Measurements from ENCODE around the gene PHAF1. TPM values are rescaled to one million over a fixed set of nuclear protein-coding genes. Genes with fewer than 3 reads are reported as not detected.

Gene PHAF1
- total and polyA plus RNA-seq, 2 of the 13 experiments (the other 11 are each of a cell fraction or from before 2014, with no cell fraction given): 48.3 to 174 TPM

DNA sequence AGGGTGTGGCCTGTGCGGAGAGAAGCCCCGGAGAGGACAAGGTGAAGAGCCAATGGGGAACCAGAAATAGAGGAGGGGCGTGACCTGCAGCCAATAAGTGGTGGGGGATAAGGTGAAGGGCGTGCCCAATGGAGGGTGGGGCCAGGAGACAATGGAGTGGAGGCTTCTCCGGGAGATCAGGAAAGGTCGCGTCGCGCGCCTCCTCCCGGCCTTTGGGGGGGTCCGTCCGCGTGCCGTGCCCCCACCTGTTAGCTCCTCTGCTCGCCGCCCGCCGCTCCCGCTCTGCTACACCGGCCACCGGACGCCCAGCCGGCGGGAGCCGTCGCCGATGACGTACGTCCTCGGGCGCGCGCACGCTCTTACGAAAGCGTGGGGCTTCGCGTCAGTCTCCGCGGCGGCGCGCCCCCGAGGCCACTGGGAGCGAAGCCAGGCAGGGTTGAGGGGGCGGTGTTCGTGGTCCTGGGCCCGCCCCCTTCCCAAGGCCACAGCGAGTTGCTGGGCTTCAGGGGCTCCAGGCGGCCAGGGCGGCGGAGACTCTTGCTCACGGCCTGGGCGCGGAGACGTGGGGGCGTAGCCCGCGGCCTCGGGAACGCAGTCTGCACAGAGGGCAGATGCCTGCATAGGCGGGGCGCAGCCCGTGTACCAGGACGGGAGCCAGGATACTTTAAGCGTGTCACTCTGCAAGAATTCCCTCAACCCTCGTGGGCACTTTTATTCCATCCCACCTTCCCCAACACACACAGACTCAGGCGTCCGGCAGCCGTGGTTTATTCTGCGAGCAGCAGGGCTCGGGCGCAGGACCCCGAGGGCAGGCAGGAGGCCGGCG lies 74.1 kb downstream of the PHAF1 start, which contains the start of gene MATCAP1 (continued):
- TF ChIP-seq SOX13 (IDR thresholded peaks at IDR 0.05): peak; percentile 34; the same call in 1 of the 2 replicates
- TF ChIP-seq SOX13 (CRISPR knock-in tag; conservative IDR thresholded peaks at IDR 0.05 in 1 of 2, IDR thresholded peaks at IDR 0.05 in 1 of 2): peak in 1 of 2 experiments; percentile 78; a peak in 2 of 4 replicates
- peak; percentile 45; the same call in 1 of the 2 replicates for TF ChIP-seq SRY (CRISPR knock-in tag; IDR thresholded peaks at IDR 0.05)
- TF ChIP-seq LCORL (IDR thresholded peaks at IDR 0.05): no peak
- TF ChIP-seq LCORL (CRISPR knock-in tag; IDR thresholded peaks at IDR 0.05): peak; percentile 92
- TF ChIP-seq HMGA1 (CRISPR knock-in tag; conservative IDR thresholded peaks at IDR 0.05): no peak
- TF ChIP-seq HHEX (CRISPR knock-in tag; IDR thresholded peaks at IDR 0.05): no peak
- peak; percentile 93 for TF ChIP-seq ZBTB4 (CRISPR knock-in tag; IDR thresholded peaks at IDR 0.05; ENCODE audit: borderline replicate concordance)
- TF ChIP-seq, protein P1, sequence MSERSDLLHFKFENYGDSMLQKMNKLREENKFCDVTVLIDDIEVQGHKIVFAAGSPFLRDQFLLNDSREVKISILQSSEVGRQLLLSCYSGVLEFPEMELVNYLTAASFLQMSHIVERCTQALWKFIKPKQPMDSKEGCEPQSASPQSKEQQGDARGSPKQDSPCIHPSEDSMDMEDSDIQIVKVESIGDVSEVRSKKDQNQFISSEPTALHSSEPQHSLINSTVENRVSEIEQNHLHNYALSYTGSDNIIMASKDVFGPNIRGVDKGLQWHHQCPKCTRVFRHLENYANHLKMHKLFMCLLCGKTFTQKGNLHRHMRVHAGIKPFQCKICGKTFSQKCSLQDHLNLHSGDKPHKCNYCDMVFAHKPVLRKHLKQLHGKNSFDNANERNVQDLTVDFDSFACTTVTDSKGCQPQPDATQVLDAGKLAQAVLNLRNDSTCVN (CRISPR knock-in tag; IDR thresholded peaks at IDR 0.05; ENCODE audit: borderline replicate concordance): peak; percentile 50; the same call in 1 of the 2 replicates
- no peak for TF ChIP-seq ZC3H4 (CRISPR knock-in tag; IDR thresholded peaks at IDR 0.05; ENCODE audit: borderline replicate concordance)
- peak; percentile 50; the same call in 1 of the 2 replicates for TF ChIP-seq ARNTL (CRISPR knock-in tag; IDR thresholded peaks at IDR 0.05)
- TF ChIP-seq DZIP1 (CRISPR knock-in tag; IDR thresholded peaks at IDR 0.05): 0 out of 2 replicates have a peak, but pooled peaks have one; percentile 61
- TF ChIP-seq ZNF17 (CRISPR knock-in tag; IDR thresholded peaks at IDR 0.05): no peak
- TF ChIP-seq ATF4 (CRISPR knock-in tag; IDR thresholded peaks at IDR 0.05): no peak
- TF ChIP-seq ZNF138 (CRISPR knock-in tag; IDR thresholded peaks at IDR 0.05; ENCODE audit: low read depth): peak; percentile 73; the same call in 1 of the 2 replicates
- TF ChIP-seq, protein P2, sequence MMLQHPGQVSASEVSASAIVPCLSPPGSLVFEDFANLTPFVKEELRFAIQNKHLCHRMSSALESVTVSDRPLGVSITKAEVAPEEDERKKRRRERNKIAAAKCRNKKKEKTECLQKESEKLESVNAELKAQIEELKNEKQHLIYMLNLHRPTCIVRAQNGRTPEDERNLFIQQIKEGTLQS (CRISPR knock-in tag; IDR thresholded peaks at IDR 0.05): peak; percentile 70
- TF ChIP-seq ZNF737 (CRISPR knock-in tag; IDR thresholded peaks at IDR 0.05; ENCODE audit: borderline replicate concordance): no peak
- TF ChIP-seq ZNF879 (CRISPR knock-in tag; IDR thresholded peaks at IDR 0.05): no peak

All from HepG2 (cell line).